GM15510 (cell line): ENCODE measurements around the gene EEIG2.

Experiments
- POLR2A ChIP-seq: IDR thresholded peaks from 3 replicates; pipeline ENCODE4 v1.6.1; 2011; ENCODE audit warnings: borderline replicate concordance; ENCODE audit not compliant: insufficient read length; ENCODE audit errors: extremely low read depth

EEIG2 gene

DNA sequence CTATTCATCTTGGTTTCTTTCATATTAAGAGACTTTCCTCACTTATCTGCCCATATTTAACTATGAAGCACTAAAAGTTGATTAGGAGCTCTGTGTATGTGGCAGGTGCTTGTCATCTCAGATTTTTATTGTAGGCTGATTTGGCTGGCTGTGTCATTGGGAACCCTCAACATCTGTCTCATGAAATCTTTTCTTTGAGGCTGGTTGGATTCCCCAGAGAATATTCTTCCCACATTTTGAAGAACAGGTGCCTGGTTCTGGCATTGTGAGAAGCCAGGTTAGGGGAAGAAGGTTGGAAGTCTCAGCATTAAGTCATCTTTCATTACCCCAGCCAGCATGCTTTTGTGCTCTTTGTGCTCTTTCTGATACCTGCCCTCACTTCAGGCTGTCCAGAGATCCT lies 37.1 kb downstream of the EEIG2 start:
- no peak for TF ChIP-seq POLR2A

DNA sequence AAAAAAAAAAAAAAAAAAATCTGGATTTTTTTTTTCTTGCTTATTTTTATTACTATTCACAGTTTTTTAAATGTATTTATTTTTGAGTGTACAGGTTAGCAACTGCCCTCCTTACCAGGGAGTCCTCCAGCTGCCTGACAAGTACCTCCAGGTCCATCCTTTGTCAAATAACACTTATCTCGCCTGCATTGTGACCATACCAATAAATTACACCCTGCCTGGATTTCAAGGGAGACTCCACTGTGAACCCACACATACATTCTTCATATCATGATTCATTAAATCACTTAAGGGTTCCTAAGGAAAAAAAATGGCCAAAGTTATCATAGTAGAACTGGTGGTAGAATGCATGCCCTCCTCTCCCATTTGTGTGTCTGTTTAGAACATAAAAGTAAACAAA lies 38.4 kb downstream of the EEIG2 start:
- no peak for TF ChIP-seq POLR2A

- TF ChIP-seq POLR2A, result no peak
These were observed 40.6 kb downstream of the EEIG2 start for GRCh38 chr1:108600504-108600903.

- no peak for TF ChIP-seq POLR2A
These were observed 42.0 kb downstream of the EEIG2 start for GRCh38 chr1:108601708-108602410.

GRCh38 chr1:108605633-108606032 lies 45.7 kb downstream of the EEIG2 start:
- TF ChIP-seq POLR2A, result no peak

DNA sequence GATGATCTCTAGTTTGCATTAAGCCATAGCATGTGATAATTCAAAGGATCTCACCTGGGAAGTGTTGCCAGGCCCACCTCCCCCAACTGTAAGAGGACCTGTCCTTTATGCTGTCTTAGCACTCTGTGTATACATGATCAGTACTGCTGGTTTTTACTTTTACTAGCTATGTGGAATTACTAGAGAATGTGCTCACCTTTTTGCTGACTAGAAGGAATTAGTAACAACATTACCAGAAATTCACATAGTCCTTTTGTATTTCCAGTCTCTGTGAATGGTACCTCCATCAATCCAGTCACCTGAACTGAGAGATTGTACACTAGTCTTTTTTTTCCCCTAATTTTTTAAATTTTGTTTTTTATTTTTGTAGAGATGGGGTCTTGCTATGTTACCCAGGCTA lies 46.6 kb downstream of the EEIG2 start:
- TF ChIP-seq POLR2A, result no peak

GRCh38 chr1:108609483-108610049 lies 49.7 kb downstream of the EEIG2 start:
- TF ChIP-seq POLR2A, result no peak
